GM12878 (cell line): ENCODE results near the gene ACADS.

Experiments
- ATF2 ChIP-seq: IDR thresholded peaks from 2 replicates; pipeline ENCODE4 v1.6.1; 2012; ENCODE audit warnings: low read length, inconsistent platforms
- CTCF ChIP-seq, 3 experiments: IDR thresholded peaks in 2 of 3; conservative IDR thresholded peaks in 1 of 3; 2 replicates each; pipeline ENCODE4 v1.5.1; 2011; ENCODE audit warnings: low read depth in 3 of 3, low read length in 3 of 3, mild to moderate bottlenecking in 3 of 3, control low read depth in 2 of 3, moderate library complexity in 2 of 3, inconsistent platforms in 1 of 3, mixed read lengths in 1 of 3; ENCODE audit not compliant: control insufficient read depth in 2 of 3, insufficient read depth in 1 of 3; ENCODE audit errors: extremely low read depth in 1 of 3
- EP300 ChIP-seq, 2 experiments: fragments of 150-350 bp in 1 of 2; IDR thresholded peaks; 2 replicates each; pipeline ENCODE4 v1.6.1; 2011 to 2012; ENCODE audit warnings: low read depth in 2 of 2, low read length in 2 of 2, borderline replicate concordance in 1 of 2, improper control_type of control experiment in 1 of 2, inconsistent platforms in 1 of 2; ENCODE audit not compliant: control insufficient read depth in 1 of 2
- ZNF24 ChIP-seq: fragments of 450-650 bp; IDR thresholded peaks from 2 replicates; pipeline ENCODE4 v1.6.1; 2017; ENCODE audit warnings: antibody characterized with exemption, mild to moderate bottlenecking

- no peak for TF ChIP-seq EP300 (IDR thresholded peaks at IDR 0.05; ENCODE audit: borderline replicate concordance in 1 of 2, control insufficient read depth in 1 of 2, low read depth in 2 of 2, low read length in 2 of 2)
- TF ChIP-seq CTCF (IDR thresholded peaks at IDR 0.05 in 2 of 3, conservative IDR thresholded peaks at IDR 0.05 in 1 of 3; ENCODE audit: control insufficient read depth in 2 of 3, extremely low read depth in 1 of 3, insufficient read depth in 1 of 3, low read depth in 3 of 3, low read length in 3 of 3), result no peak
- TF ChIP-seq ATF2, result no peak
- TF ChIP-seq ZNF24, result no peak
These were observed 33.4 kb downstream of the ACADS start for GRCh38 chr12:120758798-120759590.
